K562 (cell line): ENCODE data around the gene TDRKH. TPM values are rescaled to one million over a fixed set of nuclear protein-coding genes. Genes with fewer than 3 reads are reported as not detected.

ENCODE experiments used
- ARNT ChIP-seq, 2 experiments: fragments of 450-650 bp; IDR thresholded peaks; 2 replicates each; pipeline ENCODE4 v1.6.1; 2016; ENCODE audit warnings: mild to moderate bottlenecking in 1 of 2
- CREM ChIP-seq: IDR thresholded peaks from 2 replicates; pipeline ENCODE4 v1.6.1; 2014; ENCODE audit warnings: antibody characterized with exemption, low read depth
- EP300 ChIP-seq: IDR thresholded peaks from 2 replicates; pipeline ENCODE4 v1.6.1; 2012; ENCODE audit warnings: low read length, improper control_type of control experiment
- MTA3 ChIP-seq: fragments of 450-650 bp; formaldehyde crosslinking; IDR thresholded peaks from 2 replicates; pipeline ENCODE4 v1.6.1; 2017; ENCODE audit warnings: mild to moderate bottlenecking, borderline replicate concordance
- RB1 ChIP-seq: fragments of 450-650 bp; IDR thresholded peaks from 2 replicates; pipeline ENCODE4 v1.6.1; 2017; ENCODE audit warnings: low read depth, mild to moderate bottlenecking
- polyA plus RNA-seq, 8 experiments: library from polyadenylated mRNA; depleted of rRNA in 4 of 8; stranded (reverse) in 5 of 8; unstranded in 3 of 8; fragments of >200 nt; fragmentation: Nextera tagmentation in 2 of 8; fragmentation: Illumina TruSeq in 1 of 8; extraction: Ambion mirVana in 2 of 8; extraction: Trizol in 1 of 8; gene quantifications; 2 replicates each; pipeline versions ENCODE4 v1.2.1 to v1.2.3, GENCODE V29; 2011 to 2014; ENCODE audit warnings: inconsistent platforms in 1 of 8, missing spikeins in 1 of 8
- total RNA-seq, 7 experiments: library from RNA; depleted of rRNA in 6 of 7; stranded (reverse); fragments of >200 nt in 6 of 7; fragmentation: Illumina TruSeq in 2 of 7; extraction: Trizol in 2 of 7; gene quantifications; 2 replicates each; pipeline versions ENCODE4 v1.2.1 to v1.2.3, GENCODE V29; 2011 to 2021; ENCODE audit warnings: low replicate concordance in 1 of 7
- TF ChIP-seq, protein P1 (sequence below): fragments of 200-800 bp; sonication (Bioruptor generic); IDR thresholded peaks from 2 replicates; pipeline ENCODE4 v1.6.1; 2016; ENCODE audit warnings: missing genetic modification characterization, missing compliant biosample characterization

TDRKH gene
- total and polyA plus RNA-seq, 9 of the 15 experiments (the other 6 are each of a cell fraction or from before 2014, with no cell fraction given) = 4.3 to 21.3 (median 8.4) TPM

DNA sequence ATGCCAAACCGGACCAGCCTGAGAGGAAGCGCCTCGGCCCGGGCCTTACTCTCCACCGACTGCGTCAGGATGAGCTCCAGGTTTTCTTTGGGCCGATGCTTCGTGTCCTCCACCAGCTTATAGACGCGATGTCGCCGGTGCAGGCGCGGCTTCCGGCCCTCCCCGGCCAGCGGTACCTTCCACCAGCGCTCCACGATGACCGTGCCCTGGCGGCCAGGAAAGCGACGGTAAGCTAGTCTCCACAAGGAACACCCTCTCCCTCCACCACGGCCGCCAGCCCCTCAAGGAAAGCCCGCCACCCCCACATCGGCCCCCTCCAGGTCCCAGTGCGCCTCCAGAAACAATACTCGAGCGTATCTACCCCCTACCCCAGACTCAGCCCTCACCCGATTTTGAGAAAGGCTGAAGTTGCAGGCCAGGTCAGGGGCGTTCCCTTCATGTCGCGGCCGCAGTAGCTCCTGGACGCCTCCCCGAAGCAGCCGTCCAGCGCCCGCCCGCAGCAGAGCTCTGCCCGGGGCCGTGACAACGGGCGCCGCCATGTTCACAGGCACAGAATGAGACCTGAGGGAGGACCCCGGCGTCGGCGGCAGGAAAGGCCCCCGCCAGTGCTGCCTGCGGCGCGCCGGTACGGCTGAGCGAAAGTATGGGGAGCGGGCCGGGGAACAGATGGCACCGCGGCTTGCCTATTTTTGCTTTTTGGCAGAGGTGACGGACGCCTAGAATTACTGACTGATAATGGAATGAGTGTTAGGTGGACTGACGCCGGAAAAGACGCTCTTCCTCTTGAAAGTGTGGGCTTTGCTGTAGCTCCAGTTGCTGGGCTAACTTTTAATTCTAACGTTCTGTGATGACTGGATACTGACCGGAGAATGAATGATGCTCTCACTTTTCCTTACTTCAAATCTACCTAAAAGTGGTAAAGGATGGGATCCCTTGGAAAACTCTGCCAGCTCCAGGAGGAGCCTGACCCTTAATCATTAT is 27.1 kb downstream of the TDRKH start, which contains the start of gene MRPL9 (continued):
- peak; percentile 69; the same call in 1 of the 2 replicates for TF ChIP-seq MTA3
- peak; percentile 86 for TF ChIP-seq CREM
- no peak for TF ChIP-seq EP300
- TF ChIP-seq ARNT (IDR thresholded peaks at IDR 0.05) = peak in 1 of 2 experiments; percentile 57; a peak in 1 of 4 replicates
- peak; percentile 63 for TF ChIP-seq RB1
- TF ChIP-seq, protein P1, sequence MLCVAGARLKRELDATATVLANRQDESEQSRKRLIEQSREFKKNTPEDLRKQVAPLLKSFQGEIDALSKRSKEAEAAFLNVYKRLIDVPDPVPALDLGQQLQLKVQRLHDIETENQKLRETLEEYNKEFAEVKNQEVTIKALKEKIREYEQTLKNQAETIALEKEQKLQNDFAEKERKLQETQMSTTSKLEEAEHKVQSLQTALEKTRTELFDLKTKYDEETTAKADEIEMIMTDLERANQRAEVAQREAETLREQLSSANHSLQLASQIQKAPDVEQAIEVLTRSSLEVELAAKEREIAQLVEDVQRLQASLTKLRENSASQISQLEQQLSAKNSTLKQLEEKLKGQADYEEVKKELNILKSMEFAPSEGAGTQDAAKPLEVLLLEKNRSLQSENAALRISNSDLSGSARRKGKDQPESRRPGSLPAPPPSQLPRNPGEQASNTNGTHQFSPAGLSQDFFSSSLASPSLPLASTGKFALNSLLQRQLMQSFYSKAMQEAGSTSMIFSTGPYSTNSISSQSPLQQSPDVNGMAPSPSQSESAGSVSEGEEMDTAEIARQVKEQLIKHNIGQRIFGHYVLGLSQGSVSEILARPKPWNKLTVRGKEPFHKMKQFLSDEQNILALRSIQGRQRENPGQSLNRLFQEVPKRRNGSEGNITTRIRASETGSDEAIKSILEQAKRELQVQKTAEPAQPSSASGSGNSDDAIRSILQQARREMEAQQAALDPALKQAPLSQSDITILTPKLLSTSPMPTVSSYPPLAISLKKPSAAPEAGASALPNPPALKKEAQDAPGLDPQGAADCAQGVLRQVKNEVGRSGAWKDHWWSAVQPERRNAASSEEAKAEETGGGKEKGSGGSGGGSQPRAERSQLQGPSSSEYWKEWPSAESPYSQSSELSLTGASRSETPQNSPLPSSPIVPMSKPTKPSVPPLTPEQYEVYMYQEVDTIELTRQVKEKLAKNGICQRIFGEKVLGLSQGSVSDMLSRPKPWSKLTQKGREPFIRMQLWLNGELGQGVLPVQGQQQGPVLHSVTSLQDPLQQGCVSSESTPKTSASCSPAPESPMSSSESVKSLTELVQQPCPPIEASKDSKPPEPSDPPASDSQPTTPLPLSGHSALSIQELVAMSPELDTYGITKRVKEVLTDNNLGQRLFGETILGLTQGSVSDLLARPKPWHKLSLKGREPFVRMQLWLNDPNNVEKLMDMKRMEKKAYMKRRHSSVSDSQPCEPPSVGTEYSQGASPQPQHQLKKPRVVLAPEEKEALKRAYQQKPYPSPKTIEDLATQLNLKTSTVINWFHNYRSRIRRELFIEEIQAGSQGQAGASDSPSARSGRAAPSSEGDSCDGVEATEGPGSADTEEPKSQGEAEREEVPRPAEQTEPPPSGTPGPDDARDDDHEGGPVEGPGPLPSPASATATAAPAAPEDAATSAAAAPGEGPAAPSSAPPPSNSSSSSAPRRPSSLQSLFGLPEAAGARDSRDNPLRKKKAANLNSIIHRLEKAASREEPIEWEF = no peak
